Left ventricle myocardium inferior (tissue), 1 donor: ENCODE results near the gene DPY19L3. TPM values are rescaled to one million over a fixed set of nuclear protein-coding genes. Genes with fewer than 3 reads are reported as not detected.
"Not testable (repeated sequence)": the region's sequence is repeated elsewhere in the genome, so short reads cannot be mapped to it uniquely, and the experiment has no call there.

Experiments
- DNase-seq: peaks from one replicate; pipeline ENCODE4 v3.0.0-alpha.2; 2020
- H3K27ac ChIP-seq: fragments of 200-600 bp; replicated peaks from 2 replicates; pipeline ENCODE4 v1.8.0; 2021
- H3K27me3 ChIP-seq: fragments of 200-600 bp; 2 replicates; pipeline ENCODE4 v1.8.0; 2021; ENCODE audit warnings: low read depth
- H3K36me3 ChIP-seq: fragments of 200-600 bp; 2 replicates; pipeline ENCODE4 v1.8.0; 2021
- H3K4me1 ChIP-seq: fragments of 200-600 bp; 2 replicates; pipeline ENCODE4 v1.8.0; 2021
- H3K4me3 ChIP-seq: fragments of 200-600 bp; 2 replicates; pipeline ENCODE4 v1.8.0; 2021; ENCODE audit warnings: mild to moderate bottlenecking, moderate library complexity
- H3K9me3 ChIP-seq: fragments of 200-600 bp; replicated peaks from 2 replicates; pipeline ENCODE4 v1.8.0; 2021
- CTCF ChIP-seq: fragments of 200-600 bp; IDR thresholded peaks from 2 replicates; pipeline ENCODE4 v1.8.0; 2021; ENCODE audit warnings: antibody characterized with exemption, mild to moderate bottlenecking, borderline replicate concordance
- intact Hi-C: fragments of 100-400 bp; cut with micrococcal nuclease; formaldehyde crosslinking; loops from one replicate; pipeline ENCODE4 v1.11.0; 2022
- total RNA-seq: library from RNA; stranded (reverse); fragmentation: NEBNext Ultra II Directional; extraction: Animal tissue kit (Norgen Biotek cat#: 25700); gene quantifications from one replicate; pipeline ENCODE4 v1.2.1, GENCODE V29; 2021
- donor health status: DM: no; HTN: yes; CAD: no; lungs with severe emphysema.

The DPY19L3 gene
- total RNA-seq, 1 donor from 2014 or later = 5.2 TPM

- no peak overlapping the region for H3K4me3 ChIP-seq
- no peaks in the 10 kb centered on the region for H3K4me1 ChIP-seq
- intact Hi-C loops = no loop called here
- peaks cover 27% of the 10 kb centered on the region for H3K36me3 ChIP-seq
- no peak overlapping the region for H3K27ac ChIP-seq
- no peaks in the 10 kb centered on the region for H3K27me3 ChIP-seq
- no peaks in the 10 kb centered on the region for H3K9me3 ChIP-seq
- no peak for DNase-seq
- TF ChIP-seq CTCF = no peak
Measured at GRCh38 chr19:32418155-32418554, 12.6 kb downstream of the DPY19L3 start.

- Histone ChIP-seq H3K36me3 (peaks cover 9% of the 10 kb centered on the region), H3K27ac (no peak overlapping the region), H3K4me3 (no peak overlapping the region), H3K4me1 (no peaks in the 10 kb centered on the region), H3K27me3 (no peaks in the 10 kb centered on the region), H3K9me3 (no peaks in the 10 kb centered on the region)
- DNase-seq = no peak
- intact Hi-C loops = no loop called here
- TF ChIP-seq CTCF = no peak
Measured at GRCh38 chr19:32421589-32422361, 16.2 kb downstream of the DPY19L3 start.

GRCh38 chr19:32422435-32422834 lies 16.9 kb downstream of the DPY19L3 start:
- peaks cover 6% of the 10 kb centered on the region for H3K36me3 ChIP-seq
- H3K27ac ChIP-seq = no peak overlapping the region
- intact Hi-C loops = no loop called here
- H3K9me3 ChIP-seq = no peaks in the 10 kb centered on the region
- no peaks in the 10 kb centered on the region for H3K27me3 ChIP-seq
- no peak overlapping the region for H3K4me3 ChIP-seq
- no peak for DNase-seq
- no peaks in the 10 kb centered on the region for H3K4me1 ChIP-seq
- no peak for TF ChIP-seq CTCF

GRCh38 chr19:32423944-32424343 lies 18.4 kb downstream of the DPY19L3 start:
- DNase-seq, H3K4me3 ChIP-seq, H3K9me3 ChIP-seq, H3K27me3 ChIP-seq, H3K27ac ChIP-seq, H3K4me1 ChIP-seq, H3K36me3 ChIP-seq, intact Hi-C loops: not testable (repeated sequence)

- TF ChIP-seq CTCF = no peak
- H3K27ac ChIP-seq = no peak overlapping the region
- no peaks in the 10 kb centered on the region for H3K9me3 ChIP-seq
- DNase-seq = no peak
- no peak overlapping the region for H3K4me3 ChIP-seq
- H3K27me3 ChIP-seq = no peaks in the 10 kb centered on the region
- H3K4me1 ChIP-seq = no peaks in the 10 kb centered on the region
- peaks cover 4% of the 10 kb centered on the region for H3K36me3 ChIP-seq
- intact Hi-C loops = no loop called here
Measured at GRCh38 chr19:32427536-32427935, 22.0 kb downstream of the DPY19L3 start.

GRCh38 chr19:32436692-32437091 lies 31.1 kb downstream of the DPY19L3 start:
- DNase-seq = no peak
- no peaks in the 10 kb centered on the region for H3K9me3 ChIP-seq
- no peak overlapping the region for H3K4me3 ChIP-seq
- TF ChIP-seq CTCF = no peak
- no peaks in the 10 kb centered on the region for H3K4me1 ChIP-seq
- no peaks in the 10 kb centered on the region for H3K27me3 ChIP-seq
- intact Hi-C loops = no loop called here
- H3K27ac ChIP-seq = no peak overlapping the region
- H3K36me3 ChIP-seq = peaks cover 17% of the 10 kb centered on the region
